GM23338 (cell line): Measurements from ENCODE around the gene PPP4R3A. TPM values are rescaled to one million over a fixed set of nuclear protein-coding genes. Genes with fewer than 3 reads are reported as not detected.

Experiments
- ATAC-seq: fragments of 200-7000 bp; cut with Tn5 transposase; 3 replicates; pipeline ENCODE4 v1.9.1; 2020
- DNase-seq: peaks from one replicate; pipeline ENCODE4 v3.0.0-alpha.2; 2015; ENCODE audit warnings: low spot score
- H2AFZ ChIP-seq: fragments of 200-600 bp; sonication (generic); 2 replicates; pipeline ENCODE4 v1.8.0; 2016; ENCODE audit warnings: antibody characterized with exemption, mild to moderate bottlenecking, moderate library complexity
- H3F3A ChIP-seq: fragments of 200-600 bp; sonication (generic); replicated peaks from 2 replicates; pipeline ENCODE4 v1.8.0; 2017; ENCODE audit warnings: antibody characterized with exemption, mixed run types, low read depth
- H3K27ac ChIP-seq: fragments of 200-600 bp; sonication (generic); 2 replicates; pipeline ENCODE4 v1.6.1; 2016; ENCODE audit warnings: low read depth
- H3K27me3 ChIP-seq: fragments of 200-600 bp; sonication (generic); 2 replicates; pipeline ENCODE4 v1.8.0; 2016; ENCODE audit warnings: mild to moderate bottlenecking, mixed run types, moderate library complexity; ENCODE audit not compliant: insufficient read depth
- H3K36me3 ChIP-seq: fragments of 200-600 bp; sonication (generic); 2 replicates; pipeline ENCODE4 v1.8.0; 2016; ENCODE audit warnings: mild to moderate bottlenecking; ENCODE audit not compliant: insufficient read depth
- H3K4me1 ChIP-seq: fragments of 200-600 bp; sonication (generic); 2 replicates; pipeline ENCODE4 v1.8.0; 2016; ENCODE audit warnings: mild to moderate bottlenecking, moderate library complexity; ENCODE audit not compliant: insufficient read depth
- H3K4me2 ChIP-seq: fragments of 200-600 bp; sonication (generic); 2 replicates; pipeline ENCODE4 v1.7.1; 2017; ENCODE audit warnings: mixed run types
- H3K4me3 ChIP-seq: fragments of 200-600 bp; sonication (generic); 2 replicates; pipeline ENCODE4 v1.6.1; 2016; ENCODE audit warnings: mixed run types
- H3K79me2 ChIP-seq: fragments of 200-600 bp; sonication (generic); replicated peaks from 2 replicates; pipeline ENCODE4 v1.8.0; 2017; ENCODE audit warnings: mild to moderate bottlenecking; ENCODE audit not compliant: insufficient read depth
- H3K9me2 ChIP-seq: fragments of 200-600 bp; sonication (generic); 2 replicates; pipeline ENCODE4 v1.8.0; 2017; ENCODE audit not compliant: insufficient read depth
- H4K20me1 ChIP-seq: fragments of 200-600 bp; sonication (generic); replicated peaks from 2 replicates; pipeline ENCODE4 v1.8.0; 2017; ENCODE audit warnings: mild to moderate bottlenecking; ENCODE audit not compliant: insufficient read depth
- H3K27ac Mint-ChIP-seq: 2 replicates; pipeline ENCODE4 v1.8.0; 2020; ENCODE audit warnings: inconsistent platforms, mild to moderate bottlenecking, moderate library complexity, mixed read lengths
- H3K27me3 Mint-ChIP-seq: 3 replicates; pipeline ENCODE4 v1.8.0; 2022; ENCODE audit warnings: low read depth, mild to moderate bottlenecking, moderate library complexity, mixed read lengths, inconsistent platforms; ENCODE audit not compliant: insufficient read depth, poor library complexity
- H3K36me3 Mint-ChIP-seq: 3 replicates; pipeline ENCODE4 v1.8.0; 2021; ENCODE audit warnings: low read depth, mild to moderate bottlenecking, inconsistent platforms, moderate library complexity, mixed read lengths
- H3K4me1 Mint-ChIP-seq: 3 replicates; pipeline ENCODE4 v1.8.0; 2020; ENCODE audit warnings: mild to moderate bottlenecking, inconsistent platforms, mixed read lengths
- H3K4me3 Mint-ChIP-seq: 3 replicates; pipeline ENCODE4 v1.8.0; 2021; ENCODE audit warnings: moderate library complexity, mild to moderate bottlenecking, inconsistent platforms, mixed read lengths
- H3K9me3 Mint-ChIP-seq: 3 replicates; pipeline ENCODE4 v1.8.0; 2020; ENCODE audit warnings: moderate library complexity, mild to moderate bottlenecking, inconsistent platforms, mixed read lengths
- CREB1 ChIP-seq: fragments of 250-450 bp; sonication (Bioruptor Pico); IDR thresholded peaks from 2 replicates; pipeline ENCODE4 v1.5.0; 2020; ENCODE audit warnings: low read depth, mild to moderate bottlenecking, moderate library complexity
- CTCF ChIP-seq, 2 experiments: fragments of 200-600 bp in 1 of 2; sonication (generic) in 1 of 2; conservative IDR thresholded peaks; 2 replicates each; pipeline versions ENCODE4 v1.5.1 to v1.6.1; 2016 to 2017; ENCODE audit warnings: antibody characterized with exemption in 2 of 2, low read depth in 2 of 2, mild to moderate bottlenecking in 2 of 2, moderate library complexity in 1 of 2
- EZH2 ChIP-seq: fragments of 200-600 bp; sonication (generic); IDR thresholded peaks from one replicate; pipeline ENCODE4 v1.8.0; 2017; ENCODE audit warnings: antibody characterized with exemption, mild to moderate bottlenecking, low read depth; ENCODE audit not compliant: unreplicated experiment
- EZH2phosphoT487 ChIP-seq: fragments of 200-600 bp; sonication (generic); IDR thresholded peaks from one replicate; pipeline ENCODE4 v1.8.1; 2018; ENCODE audit warnings: antibody characterized with exemption; ENCODE audit not compliant: unreplicated experiment
- JUNB ChIP-seq: IDR thresholded peaks from one replicate; pipeline ENCODE4 v1.6.1; 2016; ENCODE audit warnings: antibody characterized with exemption; ENCODE audit not compliant: unreplicated experiment
- NANOG ChIP-seq: IDR thresholded peaks from 2 replicates; pipeline ENCODE4 v1.6.1; 2016; ENCODE audit warnings: antibody characterized with exemption, borderline replicate concordance
- POLR2AphosphoS5 ChIP-seq: IDR thresholded peaks from 2 replicates; pipeline ENCODE4 v1.6.1; 2016; ENCODE audit warnings: antibody characterized with exemption, low read depth
- REST ChIP-seq: IDR thresholded peaks from one replicate; pipeline ENCODE4 v1.6.1; 2018; ENCODE audit warnings: antibody characterized with exemption; ENCODE audit not compliant: unreplicated experiment
- STAT1 ChIP-seq: IDR thresholded peaks from one replicate; pipeline ENCODE4 v1.6.1; 2016; ENCODE audit warnings: antibody characterized with exemption; ENCODE audit not compliant: unreplicated experiment
- ZNF114 ChIP-seq: fragments of 250-450 bp; sonication (Bioruptor Pico); IDR thresholded peaks from 2 replicates; pipeline ENCODE4 v1.5.0; 2020; ENCODE audit warnings: mild to moderate bottlenecking, moderate library complexity
- ZNF331 ChIP-seq: fragments of 250-450 bp; sonication (Bioruptor Pico); IDR thresholded peaks from 2 replicates; pipeline ENCODE4 v1.5.0; 2020; ENCODE audit warnings: low read depth, mild to moderate bottlenecking, moderate library complexity
- ZNF462 ChIP-seq: fragments of 250-450 bp; sonication (Bioruptor Pico); IDR thresholded peaks from 2 replicates; pipeline ENCODE4 v1.5.0; 2020; ENCODE audit warnings: mild to moderate bottlenecking, moderate library complexity
- polyA plus RNA-seq: library from polyadenylated mRNA; unstranded; fragments of >200 nt; fragmentation: Nextera tagmentation; extraction: Ambion mirVana; gene quantifications from 2 replicates; pipeline ENCODE4 v1.2.1, GENCODE V29; 2016
- total RNA-seq: library from RNA; depleted of rRNA; stranded (reverse); fragments of >200 nt; shearing (Covaris generic); gene quantifications from 2 replicates; pipeline ENCODE4 v1.2.3, GENCODE V29; 2014

Gene PPP4R3A
- total and polyA plus RNA-seq, 2 experiments from 2014 or later = 50.3 to 128 TPM

- no peak for TF ChIP-seq ZNF462 (CRISPR knock-in tag)
- no peak for TF ChIP-seq STAT1
- TF ChIP-seq EZH2 = no peak
Measured at GRCh38 chr14:91520138-91520537, 10.0 kb upstream of the PPP4R3A start (continued).

GRCh38 chr14:91519239-91520036 lies 9.3 kb upstream of the PPP4R3A start:
- Mint-ChIP-seq H3K36me3 (no peaks in the 10 kb centered on the region), H3K9me3 (no peaks in the 10 kb centered on the region), H3K4me3 (no peak overlapping the region), H3K27me3 (no peaks in the 10 kb centered on the region), H3K4me1 (no peaks in the 10 kb centered on the region), H3K27ac (no peak overlapping the region)
- no peak for ATAC-seq
- H3K4me2 ChIP-seq = no peak overlapping the region
- no peak overlapping the region for H3K27ac ChIP-seq
- H3K4me3 ChIP-seq = no peak overlapping the region
- H4K20me1 ChIP-seq = no peaks in the 10 kb centered on the region
- DNase-seq = no peak
- no peaks in the 10 kb centered on the region for H3K27me3 ChIP-seq
- no peaks in the 10 kb centered on the region for H3K79me2 ChIP-seq
- no peaks in the 10 kb centered on the region for H3F3A ChIP-seq
- peaks cover 2% of the 10 kb centered on the region; the same call in 1 of the 2 replicates for H3K9me2 ChIP-seq
- H3K36me3 ChIP-seq = no peaks in the 10 kb centered on the region
- H3K4me1 ChIP-seq = no peaks in the 10 kb centered on the region
- H2AFZ ChIP-seq = no peak overlapping the region
- TF ChIP-seq POLR2AphosphoS5 (no peak), CTCF (conservative IDR thresholded peaks at IDR 0.05; ENCODE audit: low read depth in 2 of 2) (no peak), REST (no peak), ZNF331 (CRISPR knock-in tag) (no peak), JUNB (no peak), NANOG (no peak), ZNF114 (no peak), STAT1 (no peak), CREB1 (no peak), EZH2 (no peak), EZH2phosphoT487 (no peak)
